Pulmonary artery endothelial cell (primary cell): ENCODE measurements around the gene CFAP20. TPM values are rescaled to one million over a fixed set of nuclear protein-coding genes. Genes with fewer than 3 reads are reported as not detected.
"Not testable (repeated sequence)": the region's sequence is repeated elsewhere in the genome, so short reads cannot be mapped to it uniquely, and the experiment has no call there.

ENCODE experiments used
- DNase-seq: peaks from one replicate; pipeline ENCODE4 v3.0.0-alpha.2; 2011; ENCODE audit warnings: low read depth, low spot score
- total RNA-seq: library from RNA; depleted of rRNA; stranded (reverse); fragments of >200 nt; gene quantifications from 2 replicates; pipeline ENCODE4 v1.2.3, GENCODE V29; 2014

Gene CFAP20
- total RNA-seq, 1 donor from 2014 or later = 41.7 TPM

GRCh38 chr16:58098207-58099096, 30.7 kb downstream of the CFAP20 start:
- DNase-seq = no peak

DNA sequence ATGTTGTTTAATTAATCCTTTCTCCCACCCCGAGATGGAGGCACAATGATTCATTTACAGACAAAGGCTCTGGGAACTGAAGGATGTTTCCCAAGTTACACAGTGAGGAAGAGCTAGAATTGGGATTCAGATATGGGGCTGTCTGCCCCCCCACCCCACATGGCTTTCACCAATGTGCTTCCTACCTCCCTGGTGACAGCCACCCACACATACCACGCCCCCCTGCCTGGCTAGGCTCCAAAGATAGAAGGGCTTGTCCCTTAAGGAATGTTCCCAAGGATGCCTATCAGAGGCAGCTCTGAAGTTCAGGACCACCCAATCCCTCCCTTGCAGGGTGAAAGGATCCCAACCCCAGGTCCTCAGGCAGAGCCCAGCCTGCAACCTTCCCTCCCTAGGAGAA, 32.9 kb downstream of the CFAP20 start:
- DNase-seq = no peak

GRCh38 chr16:58095575-58095960, 33.6 kb downstream of the CFAP20 start:
- not testable (repeated sequence) for DNase-seq

DNA sequence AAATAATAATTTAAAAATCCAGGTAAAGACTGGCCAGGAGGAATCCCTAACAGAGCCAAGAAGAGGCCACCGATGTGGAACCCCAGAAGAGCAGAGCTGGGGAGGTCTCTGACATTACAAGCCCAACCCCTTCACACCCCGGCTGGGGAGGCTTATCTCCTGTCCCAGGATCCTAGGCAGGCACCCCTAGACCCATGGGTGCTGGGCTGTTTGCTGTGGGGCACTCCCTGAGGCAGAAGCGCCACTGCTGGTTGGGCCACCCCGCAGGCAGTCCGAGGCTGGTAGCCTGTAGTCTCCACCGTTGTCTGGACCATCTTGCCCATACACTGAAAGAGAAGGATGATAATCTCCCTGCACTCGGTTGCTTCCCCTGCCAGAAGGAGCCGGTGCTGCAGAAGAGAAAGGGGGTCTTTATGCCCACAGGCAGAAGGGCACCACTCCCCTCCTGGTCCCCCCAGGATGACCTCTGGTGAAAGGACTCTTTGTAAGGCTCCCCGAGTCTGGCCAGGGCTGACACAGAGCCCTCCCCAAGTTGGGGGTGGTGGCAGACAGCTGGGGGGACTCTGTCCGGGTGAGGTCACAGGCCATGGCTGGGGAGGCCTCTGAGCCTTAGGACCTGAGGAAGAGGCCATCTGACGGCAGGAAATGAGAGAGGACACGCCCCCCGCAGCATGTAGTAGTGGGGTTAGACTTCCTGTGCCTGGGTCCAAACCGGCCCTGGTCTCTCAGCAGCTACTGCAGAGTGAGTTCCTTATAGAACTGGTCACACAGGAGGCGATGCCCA, 34.2 kb downstream of the CFAP20 start:
- DNase-seq = no peak

DNA sequence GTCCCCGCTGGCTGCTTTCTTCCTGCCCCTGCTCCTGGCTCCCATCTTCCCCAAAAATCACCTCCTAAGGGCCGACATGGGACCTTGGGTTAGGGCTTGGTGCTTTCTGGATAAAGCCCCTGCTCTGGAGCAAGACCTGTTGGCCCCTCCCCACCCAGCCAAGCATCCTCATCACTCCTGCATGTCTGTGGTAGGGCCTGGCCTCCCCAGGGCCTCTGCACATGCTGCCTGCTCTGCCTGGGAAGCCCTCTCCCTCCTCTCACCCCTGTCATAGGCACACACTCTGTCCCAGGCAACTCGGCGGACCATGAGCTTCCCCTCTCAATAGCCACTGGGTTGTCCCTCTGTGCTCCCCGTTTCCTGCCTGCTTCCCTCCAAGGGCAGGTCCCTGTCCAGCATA, 35.2 kb downstream of the CFAP20 start:
- DNase-seq = no peak

- DNase-seq = not testable (repeated sequence)
Measured at GRCh38 chr16:58090396-58090795, 38.8 kb downstream of the CFAP20 start.

GRCh38 chr16:58088091-58088490, 41.1 kb downstream of the CFAP20 start:
- no peak for DNase-seq

GRCh38 chr16:58087209-58087913, 41.8 kb downstream of the CFAP20 start:
- no peak for DNase-seq

DNA sequence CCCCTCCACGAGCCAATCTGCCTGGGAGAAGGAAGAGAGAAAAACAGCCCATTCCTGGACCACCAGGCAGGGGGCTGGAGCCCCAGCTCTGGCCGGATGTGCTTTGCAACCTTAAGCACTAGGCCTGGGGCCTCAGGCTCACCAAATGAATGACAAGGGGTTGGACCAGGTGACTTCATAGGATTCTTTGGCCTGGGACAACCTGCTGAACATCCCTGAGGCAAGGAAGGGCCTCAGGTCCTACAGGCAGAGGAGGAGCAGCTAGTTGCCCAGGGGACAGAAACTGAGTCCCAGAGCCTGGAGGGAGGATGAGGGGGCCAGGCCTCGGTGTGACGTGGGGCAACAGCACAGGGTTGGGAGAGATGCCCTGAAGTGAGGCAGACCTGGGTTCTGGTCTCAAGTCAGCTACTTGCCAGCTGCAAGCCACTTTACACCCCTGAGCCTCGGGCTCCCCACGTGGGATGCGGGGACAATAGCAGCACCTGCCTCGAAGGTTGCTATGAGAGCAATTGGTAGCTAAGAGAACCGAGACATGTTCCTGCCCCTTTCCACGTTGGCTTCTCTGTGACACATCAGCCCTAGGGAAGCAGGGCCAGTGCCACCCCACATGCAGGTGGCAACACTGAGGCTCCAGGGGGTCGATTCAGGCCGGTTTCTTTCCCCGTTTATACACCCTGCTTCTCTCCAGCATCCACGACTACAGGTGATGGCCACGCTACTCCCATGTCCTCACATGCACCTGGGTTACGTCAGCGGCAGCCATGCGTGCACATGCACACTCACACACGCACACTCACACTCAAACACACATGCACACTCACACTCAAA, 42.6 kb downstream of the CFAP20 start:
- DNase-seq = no peak

- no peak for DNase-seq
Measured at GRCh38 chr16:58085584-58086251, 43.5 kb downstream of the CFAP20 start.

DNA sequence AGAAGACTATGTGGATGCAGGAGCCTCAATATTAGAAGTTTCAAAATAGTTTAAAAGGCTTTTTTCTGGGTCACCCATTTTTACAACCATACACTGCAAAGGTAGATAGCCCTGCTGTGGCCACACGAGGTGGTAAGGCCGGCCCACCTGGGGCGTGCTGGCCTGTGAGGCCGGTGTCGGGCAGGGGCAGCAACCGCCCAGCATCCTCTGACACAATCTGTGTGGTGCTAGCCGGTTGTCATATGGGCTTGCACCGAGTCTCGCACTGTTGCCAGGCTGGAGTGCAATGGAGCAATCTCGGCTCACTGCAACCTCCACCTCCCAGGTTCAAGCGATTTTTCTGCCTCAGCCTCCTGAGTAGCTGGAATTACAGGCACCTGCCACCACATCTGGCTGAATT, 44.0 kb downstream of the CFAP20 start:
- DNase-seq = no peak

DNA sequence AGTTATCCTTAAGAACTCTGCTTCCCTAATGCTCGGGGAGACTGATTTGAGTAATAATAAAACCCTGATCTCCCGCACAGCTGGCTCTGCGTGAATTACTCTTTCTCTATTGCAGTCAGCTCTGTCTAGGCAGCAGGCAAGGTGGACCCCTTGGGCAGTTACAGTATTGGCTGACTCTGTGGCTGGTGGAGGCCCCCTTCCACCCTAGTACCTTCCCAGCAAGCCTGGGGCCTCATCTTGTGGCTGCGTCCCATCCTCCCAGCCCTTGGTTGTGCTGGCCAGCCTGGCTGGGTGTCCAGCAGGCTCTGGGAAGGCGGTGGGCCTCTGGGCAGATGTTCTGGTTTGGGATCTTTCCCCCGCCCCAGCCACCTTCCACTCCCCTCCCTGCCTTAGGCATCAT, 44.5 kb downstream of the CFAP20 start:
- DNase-seq = no peak

GRCh38 chr16:58082381-58082780, 46.8 kb downstream of the CFAP20 start:
- DNase-seq = no peak

- DNase-seq = not testable (repeated sequence)
Measured at GRCh38 chr16:58080657-58081056, 48.5 kb downstream of the CFAP20 start.

DNA sequence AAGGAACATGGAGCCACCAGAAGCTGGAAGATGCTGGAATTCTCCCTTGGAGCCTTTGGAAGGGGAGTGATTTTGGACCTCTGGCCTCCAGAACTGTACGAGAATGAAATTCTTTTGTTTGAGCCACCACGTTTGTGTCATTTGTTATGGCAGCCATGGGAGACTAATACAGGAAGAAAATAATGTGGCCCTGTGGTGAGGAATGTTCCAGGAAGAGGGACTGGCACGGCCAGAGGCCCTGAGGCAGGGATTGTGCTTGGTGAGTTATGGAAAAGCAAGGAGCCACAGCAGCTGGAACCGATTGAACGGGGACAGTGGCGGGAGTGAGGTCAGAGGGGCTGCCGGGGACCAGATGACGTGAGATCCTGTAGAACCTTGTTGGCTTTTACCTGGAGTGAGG, 51.4 kb downstream of the CFAP20 start:
- DNase-seq = no peak

- no peak for DNase-seq
Measured at GRCh38 chr16:58076514-58076913, 52.7 kb downstream of the CFAP20 start.

DNA sequence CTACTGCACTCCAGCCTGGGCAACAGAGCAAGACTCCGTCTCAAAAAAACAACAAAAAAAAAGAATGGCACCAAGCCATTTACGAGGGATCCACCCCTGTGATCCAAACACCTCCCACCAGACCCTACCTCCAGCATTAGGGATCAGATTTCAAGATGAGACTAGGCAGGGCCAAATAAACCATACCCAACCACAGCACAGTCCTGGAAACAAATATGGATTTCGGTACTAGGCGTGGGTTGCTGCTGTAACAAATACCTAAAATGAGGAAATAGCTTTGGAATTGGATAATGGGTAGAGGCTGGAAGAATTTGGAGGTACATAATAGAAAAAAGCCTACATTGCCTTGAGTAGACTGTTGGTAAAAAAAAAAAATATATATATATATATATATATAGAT, 54.5 kb downstream of the CFAP20 start:
- no peak for DNase-seq

DNA sequence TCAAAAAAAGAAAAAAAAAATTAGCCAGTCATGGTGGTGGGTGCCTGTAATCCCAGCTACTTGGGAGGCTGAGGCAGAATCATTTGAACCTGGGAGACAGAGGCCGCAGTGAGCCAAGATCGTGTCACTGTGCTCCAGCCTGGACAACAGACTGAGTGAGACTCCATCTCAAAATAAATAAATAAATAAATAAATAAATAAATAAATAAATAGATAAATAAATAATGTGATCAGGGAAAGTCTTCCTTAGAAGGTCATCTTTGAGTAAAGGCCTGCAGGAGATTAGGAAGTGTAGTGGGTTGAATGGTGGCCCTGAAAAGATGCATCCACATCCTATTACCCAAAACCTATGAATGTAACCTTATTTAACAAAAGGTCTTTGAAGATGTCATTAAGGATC, 56.1 kb downstream of the CFAP20 start:
- not testable (repeated sequence) for DNase-seq

GRCh38 chr16:58072134-58072533, 57.0 kb downstream of the CFAP20 start:
- not testable (repeated sequence) for DNase-seq

DNA sequence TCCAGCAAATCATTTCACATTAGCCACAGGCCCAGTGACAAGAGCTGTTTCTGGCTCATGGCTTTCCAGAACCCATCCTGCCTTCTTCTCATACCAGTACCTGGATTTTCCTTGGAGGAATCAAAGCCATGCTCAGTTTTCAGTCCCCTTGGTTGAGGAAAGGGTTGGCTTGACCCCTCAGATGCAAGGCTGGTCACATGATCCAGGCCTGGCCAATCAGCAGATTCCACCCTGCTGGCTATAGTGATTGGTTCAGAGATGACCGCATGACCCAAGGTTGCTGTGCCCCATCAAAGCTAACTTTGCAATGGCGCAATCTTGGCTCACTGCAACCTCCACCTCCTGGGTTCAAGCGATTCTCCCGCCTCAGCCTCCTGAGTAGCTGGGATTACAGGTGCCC, 58.6 kb downstream of the CFAP20 start:
- no peak for DNase-seq
